Naive thymus-derived CD8-positive, alpha-beta T cell (primary cell): ENCODE data around the gene ECI2. TPM values are rescaled to one million over a fixed set of nuclear protein-coding genes. Genes with fewer than 3 reads are reported as not detected.

Experiments used
- ATAC-seq, 2 donors: fragments of 150-1000 bp; cut with Tn5 transposase in 1 of 2; sonication (Bioruptor Pico), chemical (Tn5 transposase) in 1 of 2; 1 replicate in 1 of 2; 2 replicates in 1 of 2; pipeline ENCODE4 v1.10.0; 2021; ENCODE audit warnings: mild to moderate bottlenecking in 2 of 2, moderate library complexity in 2 of 2
- POLR2A ChIA-PET: fragments of 350-600 bp; sonication (Branson Sonifier 250); formaldehyde crosslinking; loops from one replicate; lab custom pipeline; 2021; ENCODE audit warnings: antibody characterized with exemption; lab: Charles Lee
- DNase-seq, 10 donors: peaks; one replicate each; pipeline versions ENCODE4 v3.0.0 to v3.0.0-alpha.2; 2020 to 2022
- H3K27ac Mint-ChIP-seq, 10 donors: one replicate each; pipeline ENCODE4 v1.8.0; 2020 to 2022; ENCODE audit warnings: mild to moderate bottlenecking in 10 of 10, mixed read lengths in 10 of 10, moderate library complexity in 4 of 10, inconsistent platforms in 1 of 10
- H3K27me3 Mint-ChIP-seq, 5 donors: one replicate each; pipeline ENCODE4 v1.8.0; 2021 to 2022; ENCODE audit warnings: mixed read lengths in 5 of 5
- H3K36me3 Mint-ChIP-seq, 3 donors: one replicate each; pipeline ENCODE4 v1.8.0; 2020 to 2022; ENCODE audit warnings: mixed read lengths in 3 of 3, mild to moderate bottlenecking in 2 of 3, inconsistent platforms in 1 of 3
- H3K4me1 Mint-ChIP-seq, 4 donors: one replicate each; pipeline ENCODE4 v1.8.0; 2021 to 2022; ENCODE audit warnings: mixed read lengths in 4 of 4
- H3K4me3 Mint-ChIP-seq, 10 donors: one replicate each; pipeline ENCODE4 v1.8.0; 2020 to 2022; ENCODE audit warnings: mild to moderate bottlenecking in 10 of 10, mixed read lengths in 10 of 10, moderate library complexity in 6 of 10, inconsistent platforms in 1 of 10
- H3K9me3 Mint-ChIP-seq, 9 donors: one replicate each; pipeline ENCODE4 v1.8.0; 2020 to 2022; ENCODE audit warnings: mixed read lengths in 9 of 9, mild to moderate bottlenecking in 3 of 9, inconsistent platforms in 1 of 9, moderate library complexity in 1 of 9
- polyA plus RNA-seq, 3 donors: library from polyadenylated mRNA; unstranded; fragments of 300-500 nt; fragmentation: Illumina TruSeq; gene quantifications; one replicate each; pipeline ENCODE4 v1.2.3, GENCODE V29; 2021
- total RNA-seq, 8 experiments: library from RNA in 2 of 8; stranded (reverse) in 2 of 8; gene quantifications; one replicate each; pipeline ENCODE4 v1.2.3 and lab custom pipeline; 2021 to 2026

Gene ECI2
- total and polyA plus RNA-seq, 5 experiments from 2014 or later: 61.3 to 83.4 (median 66.3) TPM

- Mint-ChIP-seq H3K36me3 (no peaks in the 10 kb centered on the region), H3K9me3 (no peaks in the 10 kb centered on the region), H3K4me1 (no peaks in the 10 kb centered on the region), H3K27me3 (peaks cover 0 to 3% (median 0%) of the 10 kb centered on the region in 5 donors), H3K27ac (no peak overlapping the region), H3K4me3 (no peak overlapping the region)
- DNase-seq (no peak), ATAC-seq (no peak)
- POLR2A ChIA-PET: no interaction called here
Measured at GRCh38 chr6:4088704-4089103, 46.7 kb downstream of the ECI2 start.

- no peak for ATAC-seq
- H3K4me3 Mint-ChIP-seq: no peak overlapping the region
- no peak overlapping the region for H3K27ac Mint-ChIP-seq
- no peak for DNase-seq
- POLR2A ChIA-PET: no interaction called here
- H3K9me3 Mint-ChIP-seq: no peaks in the 10 kb centered on the region
- H3K4me1 Mint-ChIP-seq: no peaks in the 10 kb centered on the region
- peaks cover 0 to 3% (median 2%) of the 10 kb centered on the region in 5 donors for H3K27me3 Mint-ChIP-seq
- H3K36me3 Mint-ChIP-seq: no peaks in the 10 kb centered on the region
Measured at GRCh38 chr6:4085332-4085700, 50.1 kb downstream of the ECI2 start.

GRCh38 chr6:4084444-4085331 is 50.7 kb downstream of the ECI2 start:
- Mint-ChIP-seq H3K4me1 (no peaks in the 10 kb centered on the region), H3K27ac (no peak overlapping the region), H3K4me3 (no peak overlapping the region), H3K9me3 (no peaks in the 10 kb centered on the region), H3K36me3 (no peaks in the 10 kb centered on the region), H3K27me3 (peaks cover 0 to 7% (median 4%) of the 10 kb centered on the region in 5 donors)
- POLR2A ChIA-PET: no interaction called here
- no peak for ATAC-seq
- DNase-seq: no peak

GRCh38 chr6:4078691-4079471 is 56.5 kb downstream of the ECI2 start, which contains the start of gene FAM217A:
Gene FAM217A, minus strand, starts transcription at chr6:4079137. Its CDS starts 1,723 bp downstream, at chr6:4077414.
- Mint-ChIP-seq H3K9me3 (no peaks in the 10 kb centered on the region), H3K4me3 (peak within 1 kb of the TSS in 1 of 10 donors; percentile 39), H3K36me3 (no peaks in the 10 kb centered on the region), H3K27me3 (peaks cover 10 to 22% (median 17%) of the 10 kb centered on the region in 5 donors), H3K27ac (no peak within 1 kb of the TSS), H3K4me1 (no peaks in the 10 kb centered on the region)
- POLR2A ChIA-PET: no interaction called here
- ATAC-seq (no peak), DNase-seq (no peak)

GRCh38 chr6:4074478-4075235 is 60.7 kb downstream of the ECI2 start:
- no peaks in the 10 kb centered on the region for H3K9me3 Mint-ChIP-seq
- POLR2A ChIA-PET: no interaction called here
- no peak overlapping the region for H3K27ac Mint-ChIP-seq
- H3K27me3 Mint-ChIP-seq: peaks cover 10 to 17% (median 14%) of the 10 kb centered on the region in 5 donors
- H3K36me3 Mint-ChIP-seq: no peaks in the 10 kb centered on the region
- DNase-seq (no peak), ATAC-seq (no peak)
- H3K4me1 Mint-ChIP-seq: no peaks in the 10 kb centered on the region
- H3K4me3 Mint-ChIP-seq: no peak overlapping the region

- POLR2A ChIA-PET: interaction anchor here (1.0 kb wide), 1 partner anchor 64 kb away, joined by 9 read pairs; the partner anchor contains the start of gene ECI2
- Mint-ChIP-seq H3K36me3 (no peaks in the 10 kb centered on the region), H3K27me3 (peaks cover 0 to 5% (median 0%) of the 10 kb centered on the region in 5 donors), H3K9me3 (no peaks in the 10 kb centered on the region), H3K4me3 (no peak overlapping the region), H3K27ac (no peak overlapping the region), H3K4me1 (peaks cover 0 to 2% (median 0%) of the 10 kb centered on the region in 4 donors)
- ATAC-seq (no peak), DNase-seq (no peak)
Measured at GRCh38 chr6:4071330-4071729, 64.0 kb downstream of the ECI2 start.

GRCh38 chr6:4069199-4069598 is 66.2 kb downstream of the ECI2 start:
- Mint-ChIP-seq H3K4me3 (no peak overlapping the region), H3K9me3 (no peaks in the 10 kb centered on the region), H3K4me1 (peaks cover 0 to 3% (median 1%) of the 10 kb centered on the region in 4 donors), H3K27me3 (no peaks in the 10 kb centered on the region), H3K36me3 (peaks cover 0 to 20% (median 0%) of the 10 kb centered on the region in 3 donors), H3K27ac (no peak overlapping the region)
- ATAC-seq (no peak), DNase-seq (no peak)
- POLR2A ChIA-PET: interaction anchor here (0.7 kb wide), 1 partner anchor 58 kb away, joined by 3 read pairs; no protein-coding TSS in a partner anchor

GRCh38 chr6:4067673-4068072 is 67.7 kb downstream of the ECI2 start:
- ATAC-seq: no peak
- Mint-ChIP-seq H3K4me1 (peaks cover 0 to 3% (median 1%) of the 10 kb centered on the region in 4 donors), H3K27ac (peak overlapping the region in 4 of 10 donors; percentile 5 to 24 (median 22)), H3K4me3 (no peak overlapping the region), H3K27me3 (no peaks in the 10 kb centered on the region), H3K9me3 (no peaks in the 10 kb centered on the region), H3K36me3 (peaks cover 0 to 34% (median 0%) of the 10 kb centered on the region in 3 donors)
- POLR2A ChIA-PET: no interaction called here
- no peak for DNase-seq

GRCh38 chr6:4066029-4066755 is 69.2 kb downstream of the ECI2 start:
- Mint-ChIP-seq H3K4me3 (no peak overlapping the region), H3K27me3 (no peaks in the 10 kb centered on the region), H3K36me3 (peaks cover 0 to 46% (median 0%) of the 10 kb centered on the region in 3 donors), H3K4me1 (peaks cover 0 to 3% (median 1%) of the 10 kb centered on the region in 4 donors), H3K27ac (peak overlapping the region in 9 of 10 donors; percentile 3 to 87 (median 67)), H3K9me3 (no peaks in the 10 kb centered on the region)
- DNase-seq (no peak), ATAC-seq (no peak)
- POLR2A ChIA-PET: no interaction called here
